ENCODE data around the gene C2CD5. TPM values are rescaled to one million over a fixed set of nuclear protein-coding genes. Genes with fewer than 3 reads are reported as not detected.
"Not testable (repeated sequence)": the region's sequence is repeated elsewhere in the genome, so short reads cannot be mapped to it uniquely, and the experiment has no call there.

The C2CD5 gene
- total and polyA plus RNA-seq, 4 donors = 13.4 to 81.2 (median 24.6) TPM

- Histone ChIP-seq H3K36me3 (ENCODE audit: control insufficient read depth in 4 of 4, insufficient read depth in 4 of 4, low read length in 4 of 4) (peaks cover 10 to 18% (median 16%) of the 10 kb centered on the region in 4 donors), H3K9ac (ENCODE audit: insufficient read depth in 1 of 2, low read length in 2 of 2) (no peak overlapping the region), H3K27me3 (ENCODE audit: control insufficient read depth in 3 of 3, insufficient read depth in 3 of 3, low read length in 2 of 3) (no peaks in the 10 kb centered on the region), H3K9me3 (ENCODE audit: control insufficient read depth in 4 of 4, insufficient read depth in 3 of 4, low read length in 3 of 4) (no peaks in the 10 kb centered on the region), H3K27ac (ENCODE audit: low read depth in 1 of 2, low read length in 1 of 2) (no peak overlapping the region), H3K4me3 (no peak overlapping the region), H3K4me1 (ENCODE audit: control insufficient read depth in 5 of 5, insufficient read depth in 5 of 5, low read length in 5 of 5) (peaks cover 0 to 2% (median 0%) of the 10 kb centered on the region in 5 donors)
- 94 to 95% methylated on average over 5 of the region's 5 CpGs for WGBS, 2 donors
- TF ChIP-seq CTCF (IDR thresholded peaks at IDR 0.05; ENCODE audit: control extremely low read depth, extremely low read depth) = no peak
- no peak for DNase-seq
- ATAC-seq (ENCODE audit: insufficient read depth, low FRiP score) = no peak
Measured at GRCh38 chr12:22481547-22482104, 62.7 kb downstream of the C2CD5 start.

- H3K27ac ChIP-seq (ENCODE audit: low read depth in 1 of 2, low read length in 1 of 2); H3K4me1 ChIP-seq (ENCODE audit: control insufficient read depth in 5 of 5, insufficient read depth in 5 of 5, low read length in 5 of 5); DNase-seq; H3K9ac ChIP-seq (ENCODE audit: insufficient read depth in 1 of 2, low read length in 2 of 2); ATAC-seq (ENCODE audit: insufficient read depth, low FRiP score); H3K9me3 ChIP-seq (ENCODE audit: control insufficient read depth in 4 of 4, insufficient read depth in 3 of 4, low read length in 3 of 4); H3K27me3 ChIP-seq (ENCODE audit: control insufficient read depth in 3 of 3, insufficient read depth in 3 of 3, low read length in 2 of 3); H3K4me3 ChIP-seq: not testable (repeated sequence)
- peaks cover 10 to 18% (median 16%) of the 10 kb centered on the region in 4 donors for H3K36me3 ChIP-seq (ENCODE audit: control insufficient read depth in 4 of 4, insufficient read depth in 4 of 4, low read length in 4 of 4)
- WGBS, 2 donors = 95 to 97% methylated on average over 7 of the region's 7 CpGs
Measured at GRCh38 chr12:22480814-22481213, 63.5 kb downstream of the C2CD5 start.

GRCh38 chr12:22480016-22480415 lies 64.3 kb downstream of the C2CD5 start:
- H3K9ac ChIP-seq (ENCODE audit: insufficient read depth in 1 of 2, low read length in 2 of 2) = no peak overlapping the region
- DNase-seq = no peak
- no peak for ATAC-seq (ENCODE audit: insufficient read depth, low FRiP score)
- H3K4me3 ChIP-seq = no peak overlapping the region
- peaks cover 0 to 7% (median 2%) of the 10 kb centered on the region in 5 donors for H3K4me1 ChIP-seq (ENCODE audit: control insufficient read depth in 5 of 5, insufficient read depth in 5 of 5, low read length in 5 of 5)
- no peaks in the 10 kb centered on the region for H3K9me3 ChIP-seq (ENCODE audit: control insufficient read depth in 4 of 4, insufficient read depth in 3 of 4, low read length in 3 of 4)
- peaks cover 10 to 20% (median 16%) of the 10 kb centered on the region in 4 donors for H3K36me3 ChIP-seq (ENCODE audit: control insufficient read depth in 4 of 4, insufficient read depth in 4 of 4, low read length in 4 of 4)
- H3K27me3 ChIP-seq (ENCODE audit: control insufficient read depth in 3 of 3, insufficient read depth in 3 of 3, low read length in 2 of 3) = no peaks in the 10 kb centered on the region
- no peak for TF ChIP-seq CTCF (IDR thresholded peaks at IDR 0.05; ENCODE audit: control extremely low read depth, extremely low read depth)
- H3K27ac ChIP-seq (ENCODE audit: low read depth in 1 of 2, low read length in 1 of 2) = no peak overlapping the region
- 88 to 89% methylated on average over 3 of the region's 3 CpGs for WGBS, 2 donors

GRCh38 chr12:22477894-22478287 lies 66.5 kb downstream of the C2CD5 start:
- ATAC-seq (ENCODE audit: insufficient read depth, low FRiP score) (no peak), DNase-seq (no peak)
- Histone ChIP-seq H3K4me3 (no peak overlapping the region), H3K9ac (ENCODE audit: insufficient read depth in 1 of 2, low read length in 2 of 2) (no peak overlapping the region), H3K4me1 (ENCODE audit: control insufficient read depth in 5 of 5, insufficient read depth in 5 of 5, low read length in 5 of 5) (peaks cover 0 to 7% (median 2%) of the 10 kb centered on the region in 5 donors), H3K27me3 (ENCODE audit: control insufficient read depth in 3 of 3, insufficient read depth in 3 of 3, low read length in 2 of 3) (no peaks in the 10 kb centered on the region), H3K36me3 (ENCODE audit: control insufficient read depth in 4 of 4, insufficient read depth in 4 of 4, low read length in 4 of 4) (peaks cover 13 to 19% (median 13%) of the 10 kb centered on the region in 4 donors), H3K9me3 (ENCODE audit: control insufficient read depth in 4 of 4, insufficient read depth in 3 of 4, low read length in 3 of 4) (no peaks in the 10 kb centered on the region), H3K27ac (ENCODE audit: low read depth in 1 of 2, low read length in 1 of 2) (no peak overlapping the region)
- TF ChIP-seq CTCF (IDR thresholded peaks at IDR 0.05; ENCODE audit: control extremely low read depth, extremely low read depth) = no peak
- 73 to 86% methylated on average over 2 of the region's 2 CpGs for WGBS, 2 donors
